Measurements from ENCODE around the gene FHDC1.

GRCh38 chr4:152950402-152951274 lies 14.5 kb downstream of the FHDC1 start:
- TF ChIP-seq POLR2AphosphoS5 (IDR thresholded peaks at IDR 0.05; ENCODE audit: low read depth, low read length) = no peak
- TF ChIP-seq CTCF (IDR thresholded peaks at IDR 0.05) = no peak
- no peak for TF ChIP-seq REST (IDR thresholded peaks at IDR 0.05; ENCODE audit: insufficient read depth in 1 of 2, low read depth in 2 of 2, low read length in 1 of 2)
- no peak for TF ChIP-seq SIN3A (IDR thresholded peaks at IDR 0.05; ENCODE audit: borderline replicate concordance, insufficient read depth, low read depth, low read length)
- TF ChIP-seq TCF7L2 (IDR thresholded peaks at IDR 0.05; ENCODE audit: low read depth, low read length) = no peak
